WTC11 (cell line): ENCODE measurements around the gene APBB3. TPM values are rescaled to one million over a fixed set of nuclear protein-coding genes. Genes with fewer than 3 reads are reported as not detected.

Source experiments
- ATAC-seq: fragments of 200-7000 bp; cut with Tn5 transposase; 2 replicates; pipeline ENCODE4 v1.10.0; 2021; ENCODE audit warnings: mild to moderate bottlenecking, moderate library complexity
- CTCF ChIA-PET: fragments of 300-600 bp; sonication (Branson Sonifier 250); formaldehyde crosslinking; loops from one replicate; lab custom pipeline; 2021; ENCODE audit warnings: antibody characterized with exemption; lab: Charles Lee
- POLR2A ChIA-PET: fragments of 350-600 bp; sonication (Branson Sonifier 250); formaldehyde crosslinking; loops from one replicate; lab custom pipeline; 2021; ENCODE audit warnings: antibody characterized with exemption; lab: Charles Lee
- DNase-seq: peaks from one replicate; pipeline ENCODE4 v3.0.0; 2021; ENCODE audit warnings: low spot score
- H3K27ac Mint-ChIP-seq: 2 replicates; pipeline ENCODE4 v1.8.0; 2021; ENCODE audit warnings: mixed read lengths
- H3K27me3 Mint-ChIP-seq: 2 replicates; pipeline ENCODE4 v1.8.0; 2021; ENCODE audit warnings: low read depth, mild to moderate bottlenecking, moderate library complexity, mixed read lengths
- H3K36me3 Mint-ChIP-seq: 2 replicates; pipeline ENCODE4 v1.8.0; 2021; ENCODE audit warnings: mixed read lengths
- H3K4me1 Mint-ChIP-seq: 2 replicates; pipeline ENCODE4 v1.8.0; 2022; ENCODE audit warnings: mixed read lengths
- H3K4me3 Mint-ChIP-seq: 2 replicates; pipeline ENCODE4 v1.8.0; 2021; ENCODE audit warnings: mild to moderate bottlenecking, moderate library complexity, mixed read lengths
- H3K9me3 Mint-ChIP-seq: 2 replicates; pipeline ENCODE4 v1.8.0; 2021; ENCODE audit warnings: mixed read lengths
- AFF4 ChIP-seq: sonication (generic); formaldehyde crosslinking; IDR thresholded peaks from 2 replicates; pipeline ENCODE4 v1.8.1; 2023; ENCODE audit warnings: mild to moderate bottlenecking, missing genetic modification reagents, borderline replicate concordance
- ARID4B ChIP-seq: sonication (generic); formaldehyde crosslinking; IDR thresholded peaks from 2 replicates; pipeline ENCODE4 v1.8.0; 2023; ENCODE audit warnings: missing genetic modification reagents, mild to moderate bottlenecking, borderline replicate concordance
- ATF6 ChIP-seq: sonication (generic); formaldehyde crosslinking; IDR thresholded peaks from 2 replicates; pipeline ENCODE4 v1.8.1; 2023; ENCODE audit warnings: mild to moderate bottlenecking, missing genetic modification reagents
- E2F1 ChIP-seq: sonication (generic); formaldehyde crosslinking; IDR thresholded peaks from 2 replicates; pipeline ENCODE4 v1.8.0; 2022; ENCODE audit warnings: mild to moderate bottlenecking, missing genetic modification reagents
- FOXK1 ChIP-seq: sonication (generic); formaldehyde crosslinking; IDR thresholded peaks from 2 replicates; pipeline ENCODE4 v1.8.0; 2022; ENCODE audit warnings: mild to moderate bottlenecking, moderate library complexity, missing genetic modification reagents
- GABPB1 ChIP-seq: sonication (generic); formaldehyde crosslinking; IDR thresholded peaks from 2 replicates; pipeline ENCODE4 v1.8.1; 2023; ENCODE audit warnings: mild to moderate bottlenecking, missing genetic modification reagents
- HMGXB4 ChIP-seq: sonication (generic); formaldehyde crosslinking; IDR thresholded peaks from 2 replicates; pipeline ENCODE4 v1.8.1; 2023; ENCODE audit warnings: mild to moderate bottlenecking, moderate library complexity, missing genetic modification reagents
- IRF1 ChIP-seq: sonication (generic); formaldehyde crosslinking; IDR thresholded peaks from 2 replicates; pipeline ENCODE4 v1.8.0; 2023; ENCODE audit warnings: missing genetic modification reagents
- JUN ChIP-seq: sonication (generic); formaldehyde crosslinking; IDR thresholded peaks from 2 replicates; pipeline ENCODE4 v1.8.0; 2023; ENCODE audit warnings: mild to moderate bottlenecking, missing genetic modification reagents
- KAT7 ChIP-seq: sonication (generic); formaldehyde crosslinking; IDR thresholded peaks from 2 replicates; pipeline ENCODE4 v1.8.1; 2023; ENCODE audit warnings: missing genetic modification reagents, mild to moderate bottlenecking, borderline replicate concordance
- MAX ChIP-seq: sonication (generic); formaldehyde crosslinking; IDR thresholded peaks from 2 replicates; pipeline ENCODE4 v1.8.0; 2022; ENCODE audit warnings: mild to moderate bottlenecking, missing genetic modification reagents
- NR2C2 ChIP-seq: sonication (generic); formaldehyde crosslinking; IDR thresholded peaks from 2 replicates; pipeline ENCODE4 v1.8.0; 2022; ENCODE audit warnings: mild to moderate bottlenecking, missing genetic modification reagents
- SP1 ChIP-seq: sonication (generic); formaldehyde crosslinking; conservative IDR thresholded peaks from 2 replicates; pipeline ENCODE4 v1.8.1; 2022; ENCODE audit warnings: missing genetic modification reagents
- TEAD4 ChIP-seq: sonication (generic); formaldehyde crosslinking; IDR thresholded peaks from 2 replicates; pipeline ENCODE4 v1.8.0; 2022; ENCODE audit warnings: mild to moderate bottlenecking, missing genetic modification reagents
- ZMAT4 ChIP-seq: fragments of 250-450 bp; sonication (Bioruptor Pico); IDR thresholded peaks from 2 replicates; pipeline ENCODE4 v1.9.0; 2021; ENCODE audit warnings: mild to moderate bottlenecking
- ZNF121 ChIP-seq: sonication (generic); formaldehyde crosslinking; IDR thresholded peaks from 2 replicates; pipeline ENCODE4 v1.8.0; 2023; ENCODE audit warnings: missing genetic modification reagents
- ZNF317 ChIP-seq: sonication (generic); formaldehyde crosslinking; IDR thresholded peaks from 2 replicates; pipeline ENCODE4 v1.8.1; 2023; ENCODE audit warnings: low read depth, mild to moderate bottlenecking, moderate library complexity, missing genetic modification reagents, borderline replicate concordance
- ZNF396 ChIP-seq: fragments of 250-450 bp; sonication (Bioruptor Pico); IDR thresholded peaks from 2 replicates; pipeline ENCODE4 v1.8.0; 2021; ENCODE audit warnings: mild to moderate bottlenecking, moderate library complexity, borderline replicate concordance
- ZNF423 ChIP-seq: fragments of 250-450 bp; sonication (Bioruptor Pico); IDR thresholded peaks from 2 replicates; pipeline ENCODE4 v2.1.2; 2022; ENCODE audit warnings: mild to moderate bottlenecking, moderate library complexity
- ZSCAN18 ChIP-seq: fragments of 250-450 bp; sonication (Bioruptor Pico); IDR thresholded peaks from 2 replicates; pipeline ENCODE4 v2.1.2; 2022; ENCODE audit warnings: mild to moderate bottlenecking, moderate library complexity
- total RNA-seq: library from RNA; stranded (reverse); gene quantifications from 3 replicates; pipeline ENCODE4 v1.2.3, GENCODE V29; 2021

APBB3 gene
- total RNA-seq, 1 experiment from 2014 or later: 25.9 TPM

- peaks cover 5% of the 10 kb centered on the region for H3K27me3 Mint-ChIP-seq
- H3K9me3 Mint-ChIP-seq: no peaks in the 10 kb centered on the region; the same call in 1 of the 2 replicates
- DNase-seq (peak; percentile 60), ATAC-seq (peak; percentile 66)
- POLR2A ChIA-PET: no interaction called here
- no peak overlapping the region for H3K4me3 Mint-ChIP-seq
- H3K27ac Mint-ChIP-seq: 0 out of 2 replicates have a peak overlapping the region, but pooled peaks have one; percentile 45
- CTCF ChIA-PET: no interaction called here
- TF ChIP-seq FOXK1 (CRISPR knock-in tag) (no peak), ARID4B (no peak), SP1 (CRISPR knock-in tag) (no peak), ZNF317 (CRISPR knock-in tag) (no peak), HMGXB4 (CRISPR knock-in tag) (no peak), ZNF121 (CRISPR knock-in tag) (no peak), E2F1 (CRISPR knock-in tag) (no peak), ZNF423 (CRISPR knock-in tag) (no peak), TEAD4 (CRISPR knock-in tag) (no peak), ZMAT4 (CRISPR knock-in tag) (no peak), ZNF396 (CRISPR knock-in tag) (no peak), JUN (no peak), ATF6 (no peak), AFF4 (CRISPR knock-in tag) (no peak), ZSCAN18 (no peak), KAT7 (CRISPR knock-in tag) (no peak), MAX (CRISPR knock-in tag) (no peak), IRF1 (CRISPR knock-in tag) (no peak), NR2C2 (CRISPR knock-in tag) (no peak), GABPB1 (CRISPR knock-in tag) (no peak)
- TF ChIP-seq, all 79 proteins: peak for 0
- Mint-ChIP-seq H3K36me3 (no peaks in the 10 kb centered on the region), H3K4me1 (no peaks in the 10 kb centered on the region)
Observed at GRCh38 chr5:140575309-140575708, 10.9 kb upstream of the APBB3 start.
